GM18861 (cell line): ENCODE measurements around the gene LRMDA.

Experiments
- ATAC-seq: cut with Tn5 transposase; IDR thresholded peaks from one replicate; pipeline ENCODE4 v1.9.1; 2021; ENCODE audit not compliant: unreplicated experiment

The LRMDA gene

DNA sequence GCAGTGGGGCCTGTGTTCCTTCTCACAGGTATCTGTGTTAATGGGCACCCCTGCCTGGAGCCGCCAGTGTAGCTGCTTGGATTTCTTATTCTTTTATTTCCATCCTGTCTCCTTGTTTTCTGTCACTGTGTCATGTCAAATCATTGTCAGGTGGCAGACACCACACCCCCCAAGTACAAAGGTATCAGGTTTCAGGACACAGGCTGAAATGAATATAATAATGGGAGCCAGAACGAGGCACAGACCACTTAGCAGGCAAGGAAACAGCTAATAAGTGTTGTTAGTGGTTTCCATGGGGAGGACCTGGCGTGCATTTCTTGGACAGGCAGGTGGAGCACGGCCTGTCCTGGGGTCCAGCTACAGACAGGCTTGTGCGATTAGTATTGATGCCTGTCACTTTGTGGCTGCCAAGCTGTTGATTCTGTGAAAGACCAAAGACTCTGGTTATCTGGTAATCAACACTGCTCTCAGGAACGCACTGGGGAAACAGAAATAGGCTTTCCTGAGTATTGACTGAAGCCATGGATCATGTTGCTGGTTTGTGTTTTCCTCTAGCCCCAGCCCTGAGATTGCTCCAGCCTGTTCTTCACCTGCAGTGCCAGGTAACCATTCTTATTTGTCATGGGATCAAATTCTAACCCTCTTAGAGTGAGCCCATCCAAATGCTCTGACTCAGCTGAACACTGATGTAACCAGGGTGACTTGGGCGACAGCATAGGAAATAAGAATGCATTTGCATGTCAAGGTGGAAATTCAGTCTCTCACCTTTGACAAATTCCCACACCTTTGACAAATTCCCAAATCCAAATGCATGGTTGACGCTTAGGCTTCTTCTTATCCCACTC, 1002.0 kb downstream of the LRMDA start:
- no peak for ATAC-seq

- no peak for ATAC-seq
Observed at GRCh38 chr10:76435157-76435556, 1003.7 kb downstream of the LRMDA start.

- no peak for ATAC-seq
Observed at GRCh38 chr10:76436401-76436811, 1005.0 kb downstream of the LRMDA start.

DNA sequence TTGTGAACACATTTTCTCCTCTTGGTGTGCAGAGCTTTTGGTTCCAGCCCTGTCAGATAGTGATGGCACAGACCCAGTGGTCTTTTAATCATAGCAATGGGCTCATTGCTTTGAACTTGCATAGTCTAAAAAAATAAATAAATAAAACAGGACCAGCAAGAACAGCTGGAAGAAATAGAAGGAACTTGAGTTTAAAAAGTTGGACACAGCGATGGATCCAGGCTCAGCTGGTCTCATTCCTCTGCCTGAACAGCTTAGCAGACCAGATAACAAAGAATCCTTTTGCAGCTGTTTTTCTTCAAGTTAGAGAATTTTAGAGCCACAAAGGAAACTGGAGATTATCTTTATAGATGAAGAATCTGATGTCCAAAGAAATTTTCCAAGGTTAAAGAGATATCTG, 1005.6 kb downstream of the LRMDA start:
- no peak for ATAC-seq

GRCh38 chr10:76440426-76440825, 1009.0 kb downstream of the LRMDA start:
- ATAC-seq: no peak

- no peak for ATAC-seq
Observed at GRCh38 chr10:76442113-76442512, 1010.7 kb downstream of the LRMDA start.

DNA sequence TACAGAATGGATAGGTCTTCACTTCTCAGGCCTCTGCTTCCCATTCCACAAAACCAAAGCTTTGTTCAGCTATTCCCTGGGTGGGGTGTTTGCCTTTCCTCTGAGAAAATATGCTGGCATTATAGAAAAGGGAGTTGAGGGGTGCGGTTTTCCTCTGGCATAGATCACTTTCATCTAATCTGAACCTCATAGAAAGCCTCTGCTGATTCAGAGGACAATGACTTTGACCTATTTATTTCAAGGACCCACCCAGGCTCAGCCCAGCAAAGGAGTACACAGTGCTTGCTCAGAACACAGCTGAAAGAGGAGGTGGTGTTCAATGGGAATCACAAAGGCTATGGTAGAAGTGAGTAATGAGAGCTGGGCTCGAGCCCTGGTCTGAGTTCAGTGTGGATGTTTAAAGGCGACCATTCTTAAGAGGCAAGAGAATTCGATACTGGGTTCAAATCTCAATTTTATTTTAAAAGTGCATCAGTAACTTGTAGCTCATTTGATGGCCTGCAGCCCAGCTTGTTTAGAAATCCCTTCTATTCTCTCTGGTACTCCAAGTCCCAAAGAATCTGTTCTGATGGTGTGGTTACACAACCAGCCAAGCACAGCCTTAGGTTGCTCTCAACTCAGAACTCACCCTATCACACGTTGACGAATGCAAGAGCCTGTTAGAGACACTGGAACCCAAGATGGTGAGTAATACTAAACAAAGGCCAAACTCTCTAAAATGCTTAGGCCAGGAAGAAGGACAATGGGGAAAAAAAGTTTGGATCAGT, 1012.8 kb downstream of the LRMDA start:
- no peak for ATAC-seq

DNA sequence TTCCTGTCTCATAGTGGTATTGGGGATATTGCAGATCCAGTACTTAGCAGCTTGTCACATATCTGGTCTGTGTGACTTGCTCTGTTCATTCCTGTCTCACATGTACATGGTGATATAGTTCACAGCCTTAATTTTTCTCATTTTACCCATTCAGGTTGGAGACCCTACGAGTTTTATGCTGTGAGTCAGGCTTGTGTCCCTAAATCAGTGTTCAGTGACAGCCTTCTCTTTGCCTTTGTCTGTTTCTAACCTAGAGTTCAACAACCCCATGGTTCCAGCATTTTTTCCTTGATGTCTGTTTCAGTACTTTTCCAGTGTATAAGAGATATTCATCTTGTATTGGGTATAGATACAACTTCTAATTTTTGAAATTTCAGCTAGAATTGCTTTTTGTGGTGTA, 1016.2 kb downstream of the LRMDA start:
- no peak for ATAC-seq

- ATAC-seq: no peak
Observed at GRCh38 chr10:76451911-76452310, 1020.5 kb downstream of the LRMDA start.

DNA sequence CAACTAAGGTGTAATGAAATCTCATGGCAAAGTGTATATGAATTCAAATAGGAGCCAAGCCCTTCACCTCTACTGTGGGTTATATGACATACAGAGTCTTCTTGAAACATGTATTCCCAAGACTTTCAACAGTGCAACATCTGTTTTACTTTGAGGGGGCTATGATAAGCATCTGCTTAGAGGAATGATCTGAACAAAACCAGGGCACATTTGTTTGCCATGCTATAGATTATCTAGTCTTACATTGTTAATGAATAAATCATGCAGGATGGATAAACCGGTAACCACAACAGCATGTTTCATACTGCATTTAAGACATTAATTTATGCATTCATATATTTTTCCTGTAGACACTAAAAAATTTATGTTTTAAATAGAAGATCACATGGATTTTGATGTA, 1021.9 kb downstream of the LRMDA start:
- ATAC-seq: no peak

- no peak for ATAC-seq
Observed at GRCh38 chr10:76453997-76454396, 1022.6 kb downstream of the LRMDA start.

DNA sequence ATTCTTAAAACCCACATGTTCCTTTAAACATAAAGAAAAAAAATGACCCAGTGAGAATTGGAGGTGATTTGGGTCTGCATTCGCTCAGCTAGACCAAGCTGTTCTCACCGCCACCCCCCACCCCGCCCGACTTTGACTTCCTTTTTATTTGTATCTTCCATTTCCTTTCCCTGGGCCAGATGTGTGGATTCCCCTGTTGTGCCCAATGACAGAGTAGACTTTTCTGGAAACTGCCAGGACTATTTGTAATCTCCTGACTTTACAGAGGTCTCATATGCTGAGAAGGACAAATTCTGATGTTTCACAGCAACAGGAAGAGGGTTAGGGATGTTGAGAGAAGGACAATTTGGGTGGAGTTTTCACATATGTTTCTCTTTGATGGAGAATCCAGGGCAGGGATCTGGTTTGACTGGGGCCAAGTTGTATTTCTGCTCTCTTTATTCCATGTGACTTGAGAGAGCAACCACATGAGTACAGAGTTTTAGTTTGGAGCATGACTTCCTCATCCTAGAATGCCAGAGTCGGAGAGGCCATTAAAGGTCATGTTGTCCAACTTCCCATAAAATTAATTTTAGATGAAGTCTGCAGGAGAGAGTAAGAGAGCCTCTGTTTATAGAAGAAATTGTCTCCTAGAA, 1023.2 kb downstream of the LRMDA start:
- no peak for ATAC-seq

- ATAC-seq: no peak
Observed at GRCh38 chr10:76456197-76456596, 1024.8 kb downstream of the LRMDA start.

DNA sequence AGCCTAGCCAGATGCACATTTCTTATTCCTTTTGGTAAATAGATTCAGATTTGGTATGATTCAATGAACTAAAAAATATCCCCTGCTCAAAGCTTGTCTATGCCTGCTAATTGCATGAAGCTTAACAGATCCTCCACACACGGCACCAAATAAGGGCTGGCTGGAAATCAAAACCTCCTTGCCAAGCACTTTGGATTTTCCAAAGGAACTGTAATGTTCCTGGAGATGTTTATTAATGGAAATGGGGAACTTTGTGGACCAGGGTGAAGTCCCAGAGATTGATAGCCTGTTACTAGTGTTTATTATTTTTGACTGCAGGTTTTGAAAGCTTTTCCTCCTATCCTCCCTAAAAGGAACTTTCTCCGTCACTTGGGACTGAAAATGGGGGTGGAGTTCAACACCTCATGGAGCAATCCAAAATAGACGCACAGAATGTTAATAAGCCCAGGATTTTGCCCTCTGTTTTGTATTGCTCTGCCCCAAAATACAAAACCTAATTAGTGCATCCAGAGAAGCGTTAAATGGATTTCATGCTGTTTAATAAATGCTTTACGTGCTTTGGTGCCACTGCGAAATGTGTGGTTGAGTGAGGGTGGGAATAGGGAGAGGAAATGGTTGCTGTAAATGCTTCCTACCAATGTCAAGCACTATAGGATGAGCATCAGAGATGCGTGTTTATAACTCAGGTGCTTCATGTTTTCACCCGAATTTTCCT, 1027.7 kb downstream of the LRMDA start:
- ATAC-seq: no peak

DNA sequence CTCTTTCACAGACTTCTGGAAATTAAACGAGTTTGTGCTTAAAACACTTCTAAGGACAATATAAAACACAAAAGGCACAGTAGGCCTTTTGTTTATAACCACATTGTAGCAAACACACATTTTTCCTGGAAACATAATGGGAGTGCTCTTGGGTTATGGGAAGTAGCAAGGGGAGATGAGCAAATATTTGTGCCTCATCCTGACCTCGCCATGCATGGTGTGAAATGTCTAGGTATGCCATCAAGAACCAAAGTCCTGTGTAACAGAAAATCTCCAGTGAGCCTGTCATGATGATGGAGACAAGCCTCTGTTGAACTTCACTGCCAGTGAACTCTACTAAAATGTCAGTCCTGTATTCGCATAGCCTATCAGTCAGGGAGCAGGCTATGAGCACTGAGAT, 1029.6 kb downstream of the LRMDA start:
- no peak for ATAC-seq

DNA sequence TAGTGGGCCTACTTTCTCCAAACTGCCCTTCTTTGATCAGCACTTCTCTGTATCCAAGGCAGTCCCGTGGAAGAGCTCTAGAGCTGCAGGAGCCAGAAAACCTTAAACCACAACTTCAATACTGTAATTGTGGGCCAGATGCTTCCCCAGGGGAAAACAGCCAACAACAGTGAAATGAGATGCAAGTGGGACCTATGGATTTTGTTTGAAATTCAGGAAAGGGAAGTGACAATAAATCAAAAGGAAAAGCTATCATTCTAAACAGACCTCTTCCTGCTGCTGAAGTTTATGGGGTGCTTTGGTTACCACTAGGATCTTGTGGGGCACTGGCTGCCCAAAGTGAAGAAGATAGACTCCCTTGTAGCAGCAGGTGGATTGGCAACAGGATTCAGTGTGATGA, 1031.7 kb downstream of the LRMDA start:
- ATAC-seq: no peak

DNA sequence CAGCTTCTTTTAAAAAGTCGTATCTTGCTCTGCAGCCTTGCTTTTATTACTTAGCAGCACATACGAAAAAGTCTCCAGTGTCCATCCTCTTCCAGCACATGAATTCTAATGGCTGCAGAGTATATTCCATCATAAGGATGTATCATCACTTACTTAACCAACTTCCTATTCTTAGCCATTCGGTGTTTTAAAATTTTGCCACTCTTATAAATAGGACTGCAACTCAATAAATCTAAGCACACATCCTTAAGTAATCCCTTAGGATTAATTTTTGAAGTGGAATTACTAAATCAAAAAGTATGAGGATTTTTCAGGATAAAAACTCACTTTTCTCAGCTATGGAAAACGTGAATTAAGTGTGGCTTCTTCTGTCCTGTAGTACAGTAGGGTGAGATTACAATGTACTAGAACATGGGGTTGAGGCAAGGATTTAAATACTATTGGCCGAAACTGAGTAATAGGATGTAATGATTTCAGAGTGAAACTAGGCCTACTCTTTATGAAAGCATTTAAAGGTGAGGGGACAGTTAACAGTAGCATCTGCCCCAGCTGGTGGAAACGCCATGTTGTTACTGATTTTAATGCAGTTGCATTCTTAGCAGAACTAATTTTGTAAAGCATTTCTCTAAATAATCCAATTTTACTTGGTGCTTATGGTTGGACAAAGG, 1035.5 kb downstream of the LRMDA start:
- ATAC-seq: no peak

GRCh38 chr10:76469675-76470074, 1038.3 kb downstream of the LRMDA start:
- ATAC-seq: no peak

DNA sequence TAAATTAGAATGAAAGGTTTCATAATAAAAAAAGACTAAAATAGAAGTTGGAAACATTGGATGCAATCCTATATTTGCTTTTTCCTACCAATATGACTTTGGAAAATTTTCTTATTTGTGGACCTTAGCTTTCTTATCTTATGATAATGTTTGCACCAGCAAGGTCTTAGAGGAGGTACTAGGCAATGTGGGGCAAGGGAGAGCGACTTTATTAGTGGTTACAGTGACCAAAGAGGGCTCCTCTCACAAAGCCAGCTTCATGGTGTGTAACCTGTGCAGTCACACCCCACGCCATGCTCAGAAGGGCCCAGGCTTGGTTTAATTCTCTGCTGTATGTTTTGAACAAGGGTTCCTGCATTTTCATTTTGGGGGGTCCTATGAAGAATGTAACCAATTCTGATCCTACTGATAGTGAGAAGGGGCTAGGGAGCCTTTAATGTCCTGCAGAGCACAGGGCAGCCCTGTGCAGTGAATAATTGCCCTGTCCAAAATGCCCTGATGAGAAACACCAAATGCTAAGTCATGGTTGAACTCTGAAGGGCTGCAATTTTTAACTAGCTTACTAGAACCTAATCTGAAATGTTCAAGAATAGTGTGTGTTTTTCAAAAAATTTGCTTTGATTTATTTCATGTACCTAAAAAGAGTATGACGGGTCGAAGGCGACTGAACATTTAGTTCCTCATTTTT, 1047.8 kb downstream of the LRMDA start:
- no peak for ATAC-seq

- no peak for ATAC-seq
Observed at GRCh38 chr10:76481178-76481577, 1049.8 kb downstream of the LRMDA start.
